ENCODE measurements around the gene C1orf21.
A peak's percentile ranks its signal among the peaks of the same experiment; 100 is the strongest.

The C1orf21 gene

GRCh38 chr1:184380468-184380867 is 6.4 kb upstream of the C1orf21 start:
- in situ Hi-C loops (cut with MboI; ENCODE audit: low pct_unique_long_range_greater_than_20kb, low sequenced_read_pairs, unreplicated experiment) = no loop called here
- no peak for TF ChIP-seq CTCF (IDR thresholded peaks at IDR 0.05; ENCODE audit: extremely low read depth, insufficient read depth, missing control alignments)
- DNase-seq (ENCODE audit: low spot score) = no peak

- in situ Hi-C loops (cut with MboI; ENCODE audit: low pct_unique_long_range_greater_than_20kb, low sequenced_read_pairs, unreplicated experiment) = no loop called here
- TF ChIP-seq CTCF (IDR thresholded peaks at IDR 0.05; ENCODE audit: extremely low read depth, insufficient read depth, missing control alignments) = no peak
- no peak for DNase-seq (ENCODE audit: low spot score)
Observed at GRCh38 chr1:184383772-184384323, 3.0 kb upstream of the C1orf21 start.

GRCh38 chr1:184385865-184386311 is 941 bp upstream of the C1orf21 start:
- in situ Hi-C loops (cut with MboI; ENCODE audit: low pct_unique_long_range_greater_than_20kb, low sequenced_read_pairs, unreplicated experiment) = no loop called here
- TF ChIP-seq CTCF (IDR thresholded peaks at IDR 0.05; ENCODE audit: extremely low read depth, insufficient read depth, missing control alignments) = no peak
- no peak for DNase-seq (ENCODE audit: low spot score)

- no peak for TF ChIP-seq CTCF (IDR thresholded peaks at IDR 0.05; ENCODE audit: extremely low read depth, insufficient read depth, missing control alignments)
- in situ Hi-C loops (cut with MboI; ENCODE audit: low pct_unique_long_range_greater_than_20kb, low sequenced_read_pairs, unreplicated experiment) = no loop called here
- DNase-seq (ENCODE audit: low spot score) = peak; percentile 39
Observed at GRCh38 chr1:184387069-184387475, 243 bp downstream of the C1orf21 start.

GRCh38 chr1:184387476-184388318 is 868 bp downstream of the C1orf21 start:
- no peak for TF ChIP-seq CTCF (IDR thresholded peaks at IDR 0.05; ENCODE audit: extremely low read depth, insufficient read depth, missing control alignments)
- in situ Hi-C loops (cut with MboI; ENCODE audit: low pct_unique_long_range_greater_than_20kb, low sequenced_read_pairs, unreplicated experiment) = no loop called here
- DNase-seq (ENCODE audit: low spot score) = peak; percentile 19

GRCh38 chr1:184388319-184388889 is 1.6 kb downstream of the C1orf21 start:
- DNase-seq (ENCODE audit: low spot score) = peak; percentile 17
- no peak for TF ChIP-seq CTCF (IDR thresholded peaks at IDR 0.05; ENCODE audit: extremely low read depth, insufficient read depth, missing control alignments)
- in situ Hi-C loops (cut with MboI; ENCODE audit: low pct_unique_long_range_greater_than_20kb, low sequenced_read_pairs, unreplicated experiment) = no loop called here
